ENCODE data around the gene NPR1.

NPR1 gene

GRCh38 chr1:153678519-153679336 is at the start of gene NPR1:
TSS of gene NPR1 (plus strand) at chr1:153678688. CDS start at chr1:153679109, 421 bp downstream.
- Histone ChIP-seq H3K27ac (ENCODE audit: low read depth, low read length) (peak within 1 kb of the TSS; percentile 1), H3K9me3 (ENCODE audit: low read length) (no peaks in the 10 kb centered on the region), H3K36me3 (ENCODE audit: insufficient read depth, low read length) (no peaks in the 10 kb centered on the region), H3K27me3 (ENCODE audit: control insufficient read depth in 1 of 2, insufficient read depth in 2 of 2, low read length in 2 of 2) (peaks cover 15 to 33% of the 10 kb centered on the region in 2 donors), H3K4me1 (ENCODE audit: insufficient read depth, low read length) (peaks cover 7% of the 10 kb centered on the region), H3K9ac (ENCODE audit: low read length) (peak within 1 kb of the TSS; percentile 15), H3K4me3 (ENCODE audit: low read depth in 1 of 2, low read length in 2 of 2) (peak within 1 kb of the TSS; percentile 2 to 48)

GRCh38 chr1:153629343-153629665 is 49.2 kb upstream of the NPR1 start:
- H3K4me1 ChIP-seq (ENCODE audit: insufficient read depth, low read length), result peaks cover 45% of the 10 kb centered on the region
- no peak overlapping the region for H3K9ac ChIP-seq (ENCODE audit: low read length)
- no peak overlapping the region for H3K27ac ChIP-seq (ENCODE audit: low read depth, low read length)
- H3K4me3 ChIP-seq (ENCODE audit: low read depth in 1 of 2, low read length in 2 of 2), result no peak overlapping the region
- H3K9me3 ChIP-seq (ENCODE audit: low read length), result no peaks in the 10 kb centered on the region
- H3K36me3 ChIP-seq (ENCODE audit: insufficient read depth, low read length), result no peaks in the 10 kb centered on the region
- H3K27me3 ChIP-seq (ENCODE audit: control insufficient read depth in 1 of 2, insufficient read depth in 2 of 2, low read length in 2 of 2), result no peaks in the 10 kb centered on the region

- H3K9ac ChIP-seq (ENCODE audit: low read length), result no peak overlapping the region
These were observed 48.5 kb upstream of the NPR1 start for GRCh38 chr1:153629971-153630370.

GRCh38 chr1:153630384-153630783 is 48.1 kb upstream of the NPR1 start:
- H3K36me3 ChIP-seq (ENCODE audit: insufficient read depth, low read length), result no peaks in the 10 kb centered on the region
- H3K4me1 ChIP-seq (ENCODE audit: insufficient read depth, low read length), result peaks cover 38% of the 10 kb centered on the region
- H3K27ac ChIP-seq (ENCODE audit: low read depth, low read length), result no peak overlapping the region
- no peak overlapping the region for H3K9ac ChIP-seq (ENCODE audit: low read length)
- no peak overlapping the region for H3K4me3 ChIP-seq (ENCODE audit: low read depth in 1 of 2, low read length in 2 of 2)
- no peaks in the 10 kb centered on the region for H3K9me3 ChIP-seq (ENCODE audit: low read length)
- no peaks in the 10 kb centered on the region for H3K27me3 ChIP-seq (ENCODE audit: control insufficient read depth in 1 of 2, insufficient read depth in 2 of 2, low read length in 2 of 2)

More at GRCh38 chr1:153629971-153630370, 48.5 kb upstream of the NPR1 start:
- Histone ChIP-seq H3K27me3 (ENCODE audit: control insufficient read depth in 1 of 2, insufficient read depth in 2 of 2, low read length in 2 of 2) (no peaks in the 10 kb centered on the region), H3K4me3 (ENCODE audit: low read depth in 1 of 2, low read length in 2 of 2) (no peak overlapping the region), H3K9me3 (ENCODE audit: low read length) (no peaks in the 10 kb centered on the region), H3K36me3 (ENCODE audit: insufficient read depth, low read length) (no peaks in the 10 kb centered on the region), H3K27ac (ENCODE audit: low read depth, low read length) (no peak overlapping the region), H3K4me1 (ENCODE audit: insufficient read depth, low read length) (peaks cover 40% of the 10 kb centered on the region)

GRCh38 chr1:153631047-153632022 is 47.2 kb upstream of the NPR1 start:
- Histone ChIP-seq H3K27ac (ENCODE audit: low read depth, low read length) (no peak overlapping the region), H3K4me3 (ENCODE audit: low read depth in 1 of 2, low read length in 2 of 2) (no peak overlapping the region)

GRCh38 chr1:153633161-153633753 is 45.2 kb upstream of the NPR1 start:
- Histone ChIP-seq H3K4me1 (ENCODE audit: insufficient read depth, low read length) (peaks cover 33% of the 10 kb centered on the region), H3K9ac (ENCODE audit: low read length) (no peak overlapping the region), H3K27me3 (ENCODE audit: control insufficient read depth in 1 of 2, insufficient read depth in 2 of 2, low read length in 2 of 2) (no peaks in the 10 kb centered on the region), H3K9me3 (ENCODE audit: low read length) (no peaks in the 10 kb centered on the region), H3K27ac (ENCODE audit: low read depth, low read length) (peak overlapping the region; percentile 100), H3K36me3 (ENCODE audit: insufficient read depth, low read length) (peaks cover 21% of the 10 kb centered on the region), H3K4me3 (ENCODE audit: low read depth in 1 of 2, low read length in 2 of 2) (peak overlapping the region; percentile 97 to 98)

More at GRCh38 chr1:153631047-153632022, 47.2 kb upstream of the NPR1 start:
- H3K9me3 ChIP-seq (ENCODE audit: low read length), result no peaks in the 10 kb centered on the region
- peaks cover 2% of the 10 kb centered on the region for H3K36me3 ChIP-seq (ENCODE audit: insufficient read depth, low read length)
- peaks cover 38% of the 10 kb centered on the region for H3K4me1 ChIP-seq (ENCODE audit: insufficient read depth, low read length)
- no peak overlapping the region for H3K9ac ChIP-seq (ENCODE audit: low read length)
- no peaks in the 10 kb centered on the region for H3K27me3 ChIP-seq (ENCODE audit: control insufficient read depth in 1 of 2, insufficient read depth in 2 of 2, low read length in 2 of 2)

GRCh38 chr1:153633754-153634665 is 44.5 kb upstream of the NPR1 start, which contains the start of gene CHTOP:
TSS of gene CHTOP (plus strand) at chr1:153634066. CDS start at chr1:153636589, 2,523 bp downstream.
- Histone ChIP-seq H3K27ac (ENCODE audit: low read depth, low read length) (peak within 1 kb of the TSS; percentile 100), H3K4me1 (ENCODE audit: insufficient read depth, low read length) (peaks cover 33% of the 10 kb centered on the region), H3K36me3 (ENCODE audit: insufficient read depth, low read length) (peaks cover 29% of the 10 kb centered on the region), H3K4me3 (ENCODE audit: low read depth in 1 of 2, low read length in 2 of 2) (peak within 1 kb of the TSS; percentile 97 to 98), H3K9me3 (ENCODE audit: low read length) (no peaks in the 10 kb centered on the region), H3K9ac (ENCODE audit: low read length) (peak within 1 kb of the TSS; percentile 85), H3K27me3 (ENCODE audit: control insufficient read depth in 1 of 2, insufficient read depth in 2 of 2, low read length in 2 of 2) (no peaks in the 10 kb centered on the region)

- H3K27ac ChIP-seq (ENCODE audit: low read depth, low read length), result no peak overlapping the region
- no peak overlapping the region for H3K9ac ChIP-seq (ENCODE audit: low read length)
- peaks cover 33% of the 10 kb centered on the region for H3K4me1 ChIP-seq (ENCODE audit: insufficient read depth, low read length)
- H3K9me3 ChIP-seq (ENCODE audit: low read length), result no peaks in the 10 kb centered on the region
- H3K36me3 ChIP-seq (ENCODE audit: insufficient read depth, low read length), result peaks cover 46% of the 10 kb centered on the region
- H3K27me3 ChIP-seq (ENCODE audit: control insufficient read depth in 1 of 2, insufficient read depth in 2 of 2, low read length in 2 of 2), result no peaks in the 10 kb centered on the region
- H3K4me3 ChIP-seq (ENCODE audit: low read depth in 1 of 2, low read length in 2 of 2), result peak overlapping the region in 1 of 2 donors; percentile 18
These were observed 42.6 kb upstream of the NPR1 start for GRCh38 chr1:153635872-153636271.

GRCh38 chr1:153636312-153636711 is 42.2 kb upstream of the NPR1 start:
- H3K27me3 ChIP-seq (ENCODE audit: control insufficient read depth in 1 of 2, insufficient read depth in 2 of 2, low read length in 2 of 2), result no peaks in the 10 kb centered on the region
- H3K27ac ChIP-seq (ENCODE audit: low read depth, low read length), result no peak overlapping the region
- H3K9me3 ChIP-seq (ENCODE audit: low read length), result no peaks in the 10 kb centered on the region
- H3K9ac ChIP-seq (ENCODE audit: low read length), result no peak overlapping the region
- peaks cover 33% of the 10 kb centered on the region for H3K4me1 ChIP-seq (ENCODE audit: insufficient read depth, low read length)
- no peak overlapping the region for H3K4me3 ChIP-seq (ENCODE audit: low read depth in 1 of 2, low read length in 2 of 2)
- H3K36me3 ChIP-seq (ENCODE audit: insufficient read depth, low read length), result peaks cover 51% of the 10 kb centered on the region

GRCh38 chr1:153638261-153638660 is 40.2 kb upstream of the NPR1 start:
- Histone ChIP-seq H3K9me3 (ENCODE audit: low read length) (no peaks in the 10 kb centered on the region), H3K36me3 (ENCODE audit: insufficient read depth, low read length) (peaks cover 70% of the 10 kb centered on the region), H3K4me1 (ENCODE audit: insufficient read depth, low read length) (peaks cover 28% of the 10 kb centered on the region), H3K27ac (ENCODE audit: low read depth, low read length) (no peak overlapping the region), H3K4me3 (ENCODE audit: low read depth in 1 of 2, low read length in 2 of 2) (no peak overlapping the region), H3K9ac (ENCODE audit: low read length) (no peak overlapping the region), H3K27me3 (ENCODE audit: control insufficient read depth in 1 of 2, insufficient read depth in 2 of 2, low read length in 2 of 2) (no peaks in the 10 kb centered on the region)

All from muscle layer of colon (tissue), 2 donors.